ENCODE measurements around the gene SLF2. TPM values are rescaled to one million over a fixed set of nuclear protein-coding genes. Genes with fewer than 3 reads are reported as not detected.

SLF2 gene
- total RNA-seq, 1 experiment from 2014 or later, result 43.0 TPM

- Histone ChIP-seq H3K79me2 (ENCODE audit: insufficient read depth, low read length) (no peaks in the 10 kb centered on the region), H3K4me3 (replicated peaks in 1 of 2; ENCODE audit: low read depth in 1 of 2, low read length in 2 of 2) (no peak overlapping the region), H3K4me2 (ENCODE audit: low read length) (no peak overlapping the region), H2AFZ (ENCODE audit: low read depth, low read length, poor library complexity, severe bottlenecking) (no peak overlapping the region), H3K4me1 (ENCODE audit: control insufficient read depth in 1 of 2, insufficient read depth in 2 of 2, low read length in 2 of 2) (peaks cover 8 to 32% of the 10 kb centered on the region in 2 experiments), H3K36me3 (ENCODE audit: control insufficient read depth in 1 of 2, insufficient read depth in 2 of 2, low read length in 2 of 2) (no peaks in the 10 kb centered on the region), H4K20me1 (ENCODE audit: insufficient read depth) (no peaks in the 10 kb centered on the region), H3K9me3 (ENCODE audit: control insufficient read depth in 1 of 2, insufficient read depth in 1 of 2, low read depth in 1 of 2, low read length in 2 of 2) (no peaks in the 10 kb centered on the region), H3K9ac (ENCODE audit: low read length) (no peak overlapping the region), H3K27ac (ENCODE audit: low read depth, low read length) (no peak overlapping the region), H3K9me2 (ENCODE audit: insufficient read depth) (no peaks in the 10 kb centered on the region), H3K27me3 (ENCODE audit: insufficient read depth, low read length) (no peaks in the 10 kb centered on the region)
- intact Hi-C loops (cut with micrococcal nuclease), result loop anchor here (5.0 kb wide), 2 partner anchors 135 to 150 kb away; no protein-coding TSS in a partner anchor
- no peak for TF ChIP-seq POLR2A (IDR thresholded peaks at IDR 0.05; ENCODE audit: borderline replicate concordance, extremely low read depth, insufficient read depth, insufficient read length)
- TF ChIP-seq EGR1 (IDR thresholded peaks at IDR 0.05; ENCODE audit: low read depth), result no peak
- TF ChIP-seq ZBTB33 (IDR thresholded peaks at IDR 0.05; ENCODE audit: extremely low read depth, insufficient replicate concordance, low read length), result no peak
- no peak for TF ChIP-seq TCF7L2 (IDR thresholded peaks at IDR 0.05; ENCODE audit: borderline replicate concordance, extremely low read depth, insufficient read depth, insufficient read length)
- no peak for TF ChIP-seq JUND (IDR thresholded peaks at IDR 0.05)
- no peak for TF ChIP-seq SP1 (IDR thresholded peaks at IDR 0.05; ENCODE audit: low read depth)
- TF ChIP-seq CTCF (IDR thresholded peaks at IDR 0.05 in 2 of 3, conservative IDR thresholded peaks at IDR 0.05 in 1 of 3; ENCODE audit: borderline replicate concordance in 1 of 3, insufficient read depth in 1 of 3, low read depth in 2 of 3, low read length in 2 of 3), result no peak
- TF ChIP-seq RAD21 (IDR thresholded peaks at IDR 0.05; ENCODE audit: low read depth), result no peak
- BruUV-seq (replicated peaks), result no TSS peak
- ATAC-seq, result no peak
- ChIA-PET RAD21 (ENCODE audit: low non-redundant PET in 1 of 2, low total read pairs in 2 of 2, uncharacterized antibody in 2 of 2, unreplicated experiment in 2 of 2) (no interaction called here), CTCF (interaction anchor here (1.0 to 5.1 kb wide), 4 partner anchors 12 to 533 kb away, joined by 3 to 182 read pairs (median 38); no protein-coding TSS in a partner anchor), POLR2A (no interaction called here)
- no peak for DNase-seq (ENCODE audit: low read depth, low spot score)
Measured at GRCh38 chr10:100876585-100877460, 35.9 kb upstream of the SLF2 start.

Data from HCT116 (cell line).